ENCODE measurements around the gene CHCHD1.
A peak's percentile ranks its signal among the peaks of the same experiment; 100 is the strongest.
"Not testable (repeated sequence)": the region's sequence is repeated elsewhere in the genome, so short reads cannot be mapped to it uniquely, and the experiment has no call there.

Gene CHCHD1

GRCh38 chr10:73769396-73769795 is 12.5 kb upstream of the CHCHD1 start:
- DNase-seq (ENCODE audit: low read depth): no peak

- DNase-seq (ENCODE audit: low read depth): peak; percentile 69
Measured at GRCh38 chr10:73771722-73772280, 10.0 kb upstream of the CHCHD1 start.

GRCh38 chr10:73772281-73773151 is 9.3 kb upstream of the CHCHD1 start:
- DNase-seq (ENCODE audit: low read depth): peak; percentile 69

DNA sequence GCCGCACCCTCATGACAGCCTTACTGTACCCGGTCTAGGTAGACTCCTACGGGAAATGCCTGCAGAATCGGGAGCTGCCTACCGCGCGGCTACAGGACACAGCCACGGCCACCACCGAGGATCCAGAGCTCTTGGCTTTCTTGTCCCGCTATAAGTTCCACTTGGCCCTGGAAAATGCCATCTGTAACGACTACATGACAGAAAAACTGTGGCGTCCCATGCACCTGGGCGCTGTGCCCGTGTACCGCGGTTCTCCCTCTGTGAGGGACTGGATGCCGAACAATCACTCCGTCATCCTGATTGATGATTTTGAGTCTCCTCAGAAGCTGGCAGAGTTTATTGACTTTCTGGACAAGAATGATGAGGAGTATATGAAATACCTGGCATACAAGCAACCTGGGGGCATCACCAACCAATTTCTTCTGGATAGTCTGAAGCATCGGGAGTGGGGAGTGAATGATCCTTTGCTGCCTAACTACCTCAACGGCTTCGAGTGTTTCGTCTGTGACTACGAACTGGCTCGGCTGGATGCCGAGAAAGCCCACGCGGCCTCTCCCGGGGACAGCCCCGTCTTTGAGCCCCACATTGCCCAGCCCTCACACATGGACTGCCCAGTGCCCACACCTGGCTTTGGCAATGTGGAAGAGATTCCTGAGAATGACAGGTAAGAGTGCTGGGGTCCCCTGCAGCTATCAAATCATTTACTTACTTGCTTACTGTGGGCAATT is 8.5 kb upstream of the CHCHD1 start:
- DNase-seq (ENCODE audit: low read depth): no peak

- no peak for DNase-seq (ENCODE audit: low read depth)
Measured at GRCh38 chr10:73774637-73775036, 7.2 kb upstream of the CHCHD1 start.

DNA sequence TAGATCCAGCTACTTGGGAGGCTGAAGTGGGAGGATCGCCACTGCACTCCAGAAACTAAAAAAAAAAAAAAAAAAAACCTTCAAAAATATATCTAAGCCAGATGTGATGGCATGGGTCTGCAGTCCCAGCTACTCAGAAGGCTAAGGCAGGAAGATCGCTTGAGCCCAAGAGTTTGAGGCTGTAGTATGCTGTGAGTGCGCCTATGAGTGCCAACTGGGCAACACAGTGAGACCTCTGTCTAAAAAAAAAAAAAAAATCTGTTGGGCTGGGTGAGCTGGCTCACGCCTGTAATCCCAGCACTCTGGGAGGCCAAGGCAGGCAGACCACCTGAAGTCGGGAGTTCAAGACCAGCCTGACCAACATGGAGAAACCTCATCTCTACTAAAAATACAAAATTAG is 2.8 kb upstream of the CHCHD1 start:
- DNase-seq (ENCODE audit: low read depth): no peak

- DNase-seq (ENCODE audit: low read depth): no peak
Measured at GRCh38 chr10:73779539-73780197, 2.2 kb upstream of the CHCHD1 start.

GRCh38 chr10:73780301-73780700 is 1.5 kb upstream of the CHCHD1 start:
- no peak for DNase-seq (ENCODE audit: low read depth)

GRCh38 chr10:73780966-73781365 is 882 bp upstream of the CHCHD1 start:
- DNase-seq (ENCODE audit: low read depth): no peak

- DNase-seq (ENCODE audit: low read depth): no peak
Measured at GRCh38 chr10:73781548-73781878, 335 bp upstream of the CHCHD1 start.

DNA sequence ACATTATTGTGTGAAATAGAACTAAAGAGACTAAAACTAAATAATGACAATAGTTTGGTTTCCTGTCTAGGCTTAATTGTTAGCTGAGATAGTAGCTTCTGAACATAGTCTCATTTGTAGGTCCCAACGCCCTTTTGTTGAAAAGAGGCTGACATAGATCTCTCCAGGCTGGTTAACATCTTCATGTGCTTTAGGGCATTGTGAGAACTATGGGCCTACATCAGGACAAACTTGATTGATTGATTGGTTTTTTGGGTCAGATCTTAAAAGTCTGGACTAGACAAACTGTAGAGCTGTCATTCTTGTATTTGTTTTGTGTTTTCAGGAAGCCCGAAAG is 869 bp downstream of the CHCHD1 start:
- no peak for DNase-seq (ENCODE audit: low read depth)

GRCh38 chr10:73785211-73785720 is 3.4 kb downstream of the CHCHD1 start, which contains the start of gene ZSWIM8:
Gene ZSWIM8, plus strand, starts transcription at chr10:73785606. Its CDS starts 273 bp downstream, at chr10:73785879.
- peak; percentile 77 for DNase-seq (ENCODE audit: low read depth)

- no peak for DNase-seq (ENCODE audit: low read depth)
Measured at GRCh38 chr10:73785721-73786511, 4.1 kb downstream of the CHCHD1 start.

GRCh38 chr10:73786512-73786885 is 4.7 kb downstream of the CHCHD1 start:
- no peak for DNase-seq (ENCODE audit: low read depth)

GRCh38 chr10:73787031-73787800 is 5.4 kb downstream of the CHCHD1 start:
- not testable (repeated sequence) for DNase-seq (ENCODE audit: low read depth)

DNA sequence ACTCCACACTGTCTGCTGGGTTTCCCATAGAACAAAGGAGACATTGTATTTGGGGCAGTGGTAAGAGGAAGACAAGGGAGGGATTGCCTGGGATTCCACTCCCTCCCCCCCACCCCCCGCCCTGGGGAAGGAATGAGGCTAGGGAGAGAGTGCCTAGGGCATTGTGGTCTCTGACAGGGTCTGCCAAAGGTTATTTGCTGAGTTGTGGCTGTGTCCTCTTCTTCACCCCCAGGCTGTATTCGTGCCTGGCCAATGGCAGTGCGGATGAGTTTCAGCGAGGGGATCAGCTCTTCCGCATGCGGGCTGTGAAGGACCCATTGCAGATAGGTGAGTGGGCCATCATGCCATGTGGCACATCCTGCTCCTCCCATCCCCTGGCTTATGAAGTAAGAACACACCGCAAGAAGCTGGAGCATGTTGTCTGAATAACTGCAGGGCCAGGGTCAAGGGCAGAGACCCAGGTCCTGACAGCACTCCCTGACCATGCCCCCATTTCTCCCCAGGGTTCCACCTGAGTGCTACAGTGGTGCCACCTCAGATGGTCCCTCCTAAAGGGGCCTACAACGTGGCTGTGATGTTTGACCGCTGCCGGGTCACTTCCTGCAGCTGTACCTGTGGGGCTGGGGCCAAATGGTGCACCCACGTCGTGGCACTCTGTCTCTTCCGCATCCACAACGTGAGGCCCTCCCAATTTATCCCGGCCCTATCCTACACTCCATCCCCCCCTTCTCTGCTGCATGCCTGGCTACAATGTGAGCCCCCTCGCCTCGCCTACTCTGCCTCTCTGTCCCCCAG is 7.2 kb downstream of the CHCHD1 start:
- no peak for DNase-seq (ENCODE audit: low read depth)

DNA sequence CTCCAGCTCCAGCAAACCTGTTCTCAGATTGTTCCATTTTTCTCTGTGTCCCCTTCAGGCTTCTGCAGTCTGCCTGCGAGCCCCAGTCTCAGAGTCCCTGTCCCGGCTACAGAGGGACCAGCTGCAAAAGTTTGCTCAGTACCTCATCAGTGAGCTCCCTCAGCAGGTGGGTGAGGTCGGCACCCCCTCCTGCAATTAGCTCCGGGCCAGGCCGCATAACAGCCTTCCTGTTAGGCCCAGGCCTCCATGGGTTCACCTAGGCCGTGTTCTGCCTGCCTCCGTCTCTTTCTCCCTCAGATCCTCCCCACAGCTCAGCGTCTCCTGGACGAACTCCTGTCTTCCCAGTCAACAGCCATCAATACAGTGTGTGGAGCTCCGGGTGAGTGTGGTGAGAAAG is 7.8 kb downstream of the CHCHD1 start:
- no peak for DNase-seq (ENCODE audit: low read depth)

DNA sequence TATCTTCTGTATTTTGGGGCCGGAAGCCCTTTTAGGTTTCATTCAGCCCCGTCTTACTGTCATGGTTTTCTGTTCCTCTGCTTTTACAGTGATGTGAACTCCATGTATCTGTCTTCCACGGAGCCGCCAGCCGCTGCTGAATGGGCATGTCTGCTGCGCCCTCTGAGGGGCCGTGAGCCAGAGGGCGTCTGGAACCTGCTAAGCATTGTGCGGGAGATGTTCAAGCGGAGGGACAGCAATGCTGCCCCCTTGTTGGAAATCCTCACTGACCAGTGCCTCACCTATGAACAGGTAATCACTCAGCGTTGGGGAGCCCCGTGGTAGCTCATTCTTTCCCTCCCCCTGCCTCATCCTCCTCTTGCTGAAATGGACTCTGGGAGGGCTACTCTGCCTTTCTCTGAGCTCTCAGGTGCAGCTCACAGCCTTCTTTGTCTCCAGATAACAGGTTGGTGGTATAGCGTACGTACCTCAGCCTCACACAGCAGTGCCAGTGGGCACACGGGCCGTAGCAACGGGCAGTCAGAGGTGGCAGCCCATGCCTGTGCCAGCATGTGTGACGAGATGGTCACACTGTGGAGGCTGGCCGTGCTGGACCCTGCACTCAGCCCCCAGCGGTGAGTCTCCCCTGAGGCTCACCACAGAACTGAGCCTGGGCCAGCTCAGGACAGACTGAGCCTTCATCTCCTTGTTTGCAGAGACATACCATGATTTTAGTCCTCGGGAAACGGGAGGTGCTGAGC is 9.2 kb downstream of the CHCHD1 start:
- no peak for DNase-seq (ENCODE audit: low read depth)

GRCh38 chr10:73791871-73792400 is 10.1 kb downstream of the CHCHD1 start:
- no peak for DNase-seq (ENCODE audit: low read depth)
